ENCODE measurements around the gene RPL22.
"Not testable (repeated sequence)": the region's sequence is repeated elsewhere in the genome, so short reads cannot be mapped to it uniquely, and the experiment has no call there.

Gene RPL22

DNA sequence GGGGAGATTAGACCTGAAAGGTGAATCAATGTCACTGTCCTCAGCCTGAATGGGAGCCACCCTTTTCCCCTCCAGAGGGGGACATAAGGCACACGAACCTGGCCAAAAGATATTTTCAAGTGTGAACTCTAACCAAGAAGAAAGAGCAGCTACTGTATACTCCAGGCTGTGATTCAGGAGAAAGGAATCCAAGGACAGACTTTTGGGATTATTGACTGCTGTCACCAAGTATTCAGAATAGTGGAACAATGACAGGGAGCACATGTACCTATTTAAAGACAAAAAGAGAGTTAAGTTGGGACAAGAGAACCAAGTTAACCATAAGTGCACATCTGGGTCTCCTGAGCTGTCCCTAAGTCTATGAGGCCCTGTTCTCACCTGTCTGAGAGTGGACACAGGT lies 34.0 kb upstream of the RPL22 start:
- DNase-seq (ENCODE audit: low read depth) = no peak

DNA sequence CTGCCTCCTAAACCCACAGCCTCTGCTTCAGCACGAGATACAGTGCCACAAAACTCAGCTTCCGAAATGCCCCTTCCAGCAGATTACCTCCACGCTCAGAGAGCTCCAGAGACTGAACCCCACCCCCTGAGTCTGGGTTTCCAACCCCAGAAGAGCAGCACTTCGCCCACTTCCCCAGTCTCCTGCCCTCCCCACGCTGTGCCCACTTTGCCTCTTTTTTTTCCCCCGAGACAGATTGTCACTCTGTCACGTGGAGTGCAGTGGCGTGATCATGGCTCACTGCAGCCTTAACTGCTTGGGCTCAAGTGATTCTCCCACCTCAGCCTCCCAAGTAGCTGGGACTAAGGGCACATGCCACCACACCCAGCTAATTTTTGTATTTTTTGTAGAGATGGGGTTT lies 26.3 kb upstream of the RPL22 start:
- DNase-seq (ENCODE audit: low read depth) = no peak

DNA sequence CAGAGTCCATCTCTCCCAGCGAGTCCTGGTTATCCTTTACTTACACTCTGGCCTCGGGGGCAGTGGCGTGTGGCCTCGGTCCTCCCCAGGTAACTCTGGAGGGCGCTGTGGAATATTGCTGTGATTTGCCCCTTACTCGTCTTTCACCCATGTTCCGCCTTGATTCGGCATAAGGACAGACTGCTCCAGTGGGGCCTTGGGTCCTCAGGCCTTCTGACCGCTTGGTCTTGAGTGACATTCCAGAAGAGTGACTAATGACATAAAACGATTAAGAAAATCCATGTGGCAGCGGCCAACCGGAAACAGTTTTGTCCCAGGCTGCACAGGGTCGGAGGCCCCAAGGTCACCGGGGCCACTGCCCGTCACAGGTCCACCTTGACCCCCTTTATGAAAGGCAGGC lies 25.3 kb upstream of the RPL22 start:
- no peak for DNase-seq (ENCODE audit: low read depth)

DNA sequence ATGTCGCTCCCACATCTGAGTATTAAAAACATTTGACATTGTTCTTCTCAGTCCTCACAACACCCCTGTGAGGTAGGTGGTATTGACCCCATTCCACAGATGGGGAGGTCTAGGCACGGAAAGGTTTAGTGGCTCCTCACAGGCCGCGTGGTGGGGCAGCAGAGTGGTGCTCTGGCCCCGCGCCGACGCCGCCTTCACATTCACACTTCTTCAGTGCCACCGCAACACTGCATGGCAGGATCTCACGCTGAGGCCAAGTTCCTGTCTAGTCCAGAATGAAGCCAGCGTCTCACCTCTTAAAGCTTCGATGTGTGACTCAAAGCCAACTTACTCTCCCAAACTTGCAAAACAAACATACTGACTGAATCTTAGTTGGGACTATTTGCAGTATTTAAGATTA lies 24.2 kb upstream of the RPL22 start:
- no peak for DNase-seq (ENCODE audit: low read depth)

DNA sequence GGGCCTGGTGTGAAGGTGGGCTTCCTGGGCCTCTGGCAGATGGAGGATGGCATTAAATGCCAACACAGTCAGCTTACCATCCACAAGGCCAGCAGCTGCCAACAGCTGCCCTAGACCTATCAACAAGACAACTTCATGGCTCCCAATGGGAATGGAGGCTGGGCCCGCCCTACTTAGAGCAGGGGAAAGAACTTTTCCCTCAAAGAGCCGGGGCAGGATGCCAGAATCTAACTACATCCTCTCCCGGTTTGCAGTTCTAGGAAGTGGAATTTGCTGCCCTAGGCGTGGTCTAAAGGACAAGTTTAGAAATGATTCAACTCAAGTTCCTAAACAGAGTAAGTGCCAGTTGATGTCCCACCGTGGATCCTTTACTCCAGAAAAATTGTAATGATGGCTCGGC lies 23.2 kb upstream of the RPL22 start:
- DNase-seq (ENCODE audit: low read depth) = no peak

DNA sequence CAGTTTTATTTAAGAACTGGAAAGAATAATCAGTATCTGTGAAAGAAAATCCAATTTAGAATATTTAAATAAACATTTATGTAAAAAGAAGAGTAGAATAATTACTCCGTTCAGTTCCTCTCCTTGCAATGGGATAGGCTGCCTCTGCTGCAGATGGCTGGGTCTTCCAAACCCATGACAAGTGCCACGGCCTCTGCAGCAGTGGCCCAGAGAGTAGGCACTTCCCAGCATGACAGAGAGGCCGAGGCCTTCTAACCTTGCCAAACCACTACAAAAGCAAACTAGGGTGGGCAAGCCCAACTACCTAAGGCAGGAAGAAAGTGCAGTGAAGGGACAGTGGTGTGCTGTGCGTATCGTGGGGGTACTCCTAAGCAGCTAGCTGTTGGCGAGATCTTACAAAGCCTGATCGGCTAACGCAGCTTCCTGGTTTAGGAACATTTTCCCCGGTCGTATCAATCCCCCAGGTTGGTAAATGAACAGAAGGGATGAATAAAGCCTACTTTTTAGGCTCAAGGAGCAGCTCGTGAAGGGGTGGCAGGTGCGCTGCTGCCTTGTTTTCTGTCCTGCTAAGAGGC lies 21.9 kb upstream of the RPL22 start:
- no peak for DNase-seq (ENCODE audit: low read depth)

DNA sequence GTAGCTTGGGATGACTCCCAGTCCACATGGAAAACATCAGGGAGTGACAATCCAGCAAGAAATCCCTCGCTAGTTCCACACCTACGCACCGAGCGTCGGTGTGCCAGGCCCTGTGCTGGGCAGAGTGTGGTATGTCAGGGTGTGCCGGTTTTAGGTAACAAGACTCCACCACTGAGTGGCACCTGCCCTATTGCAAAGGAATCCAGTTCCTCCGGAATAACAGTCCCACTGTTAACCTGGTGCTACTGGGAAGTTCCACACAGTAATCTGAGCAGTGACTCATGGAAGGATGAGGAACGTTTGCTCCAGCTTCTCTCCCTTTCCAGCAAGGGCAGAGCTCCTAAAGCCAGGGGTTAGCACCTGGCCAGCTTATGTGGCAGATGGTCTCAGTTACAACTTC lies 20.8 kb upstream of the RPL22 start:
- DNase-seq (ENCODE audit: low read depth) = no peak

DNA sequence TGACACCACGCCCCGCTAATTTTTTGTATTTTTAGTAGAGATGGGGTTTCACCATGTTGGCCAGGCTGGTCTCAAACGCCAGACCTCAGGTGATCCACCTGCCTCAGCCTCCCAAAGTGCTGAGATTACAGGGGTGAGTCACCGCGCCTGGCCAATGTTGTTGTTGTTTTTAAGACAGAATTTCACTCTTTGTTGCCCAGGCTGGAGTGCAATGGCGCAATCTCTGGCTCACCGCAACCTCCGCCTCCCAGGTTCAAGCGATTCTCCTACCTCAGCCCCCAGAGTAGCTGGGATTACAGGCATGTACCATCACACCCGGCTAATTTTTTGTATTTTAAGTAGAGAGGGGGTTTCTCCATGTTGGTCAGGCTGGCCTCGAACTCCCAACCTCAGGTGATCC lies 20.2 kb upstream of the RPL22 start:
- not testable (repeated sequence) for DNase-seq (ENCODE audit: low read depth)

DNA sequence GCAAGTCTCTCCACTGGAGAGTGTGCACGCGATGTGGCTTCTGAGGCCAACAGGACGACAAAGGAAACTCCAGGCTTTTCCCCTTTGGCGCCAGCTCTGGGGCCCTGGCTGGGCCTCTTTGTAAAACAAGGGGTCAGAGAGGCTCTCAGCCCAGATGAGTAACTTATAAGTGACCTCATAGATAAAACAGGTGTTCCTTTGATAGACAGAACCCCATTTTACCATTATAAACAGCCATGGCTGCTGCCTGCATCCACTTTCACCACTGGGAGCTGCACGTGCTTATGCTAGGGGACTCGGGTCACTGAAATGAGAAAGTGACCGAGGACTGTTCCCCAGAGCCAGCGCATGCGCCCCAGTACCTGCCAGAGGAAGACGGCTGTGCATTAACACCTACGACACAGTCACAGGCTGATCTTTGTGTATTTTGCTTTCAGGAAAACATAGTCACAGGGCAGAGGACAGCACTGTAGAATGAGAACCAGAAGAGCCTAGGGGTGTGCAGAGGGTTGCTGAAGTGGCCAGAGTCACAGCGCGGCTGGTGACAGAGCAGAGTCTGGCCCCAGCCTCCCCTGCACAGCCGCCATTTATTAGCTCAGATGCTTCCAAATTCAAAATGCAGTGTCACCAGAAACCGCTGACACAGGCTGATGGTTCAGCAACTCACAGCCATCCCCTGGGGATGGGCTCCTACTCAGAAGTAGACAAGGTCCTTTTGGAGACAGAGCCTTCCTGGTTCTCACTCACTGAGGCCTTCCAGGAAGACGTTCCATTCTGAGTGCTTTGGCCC lies 19.2 kb upstream of the RPL22 start:
- no peak for DNase-seq (ENCODE audit: low read depth)

DNA sequence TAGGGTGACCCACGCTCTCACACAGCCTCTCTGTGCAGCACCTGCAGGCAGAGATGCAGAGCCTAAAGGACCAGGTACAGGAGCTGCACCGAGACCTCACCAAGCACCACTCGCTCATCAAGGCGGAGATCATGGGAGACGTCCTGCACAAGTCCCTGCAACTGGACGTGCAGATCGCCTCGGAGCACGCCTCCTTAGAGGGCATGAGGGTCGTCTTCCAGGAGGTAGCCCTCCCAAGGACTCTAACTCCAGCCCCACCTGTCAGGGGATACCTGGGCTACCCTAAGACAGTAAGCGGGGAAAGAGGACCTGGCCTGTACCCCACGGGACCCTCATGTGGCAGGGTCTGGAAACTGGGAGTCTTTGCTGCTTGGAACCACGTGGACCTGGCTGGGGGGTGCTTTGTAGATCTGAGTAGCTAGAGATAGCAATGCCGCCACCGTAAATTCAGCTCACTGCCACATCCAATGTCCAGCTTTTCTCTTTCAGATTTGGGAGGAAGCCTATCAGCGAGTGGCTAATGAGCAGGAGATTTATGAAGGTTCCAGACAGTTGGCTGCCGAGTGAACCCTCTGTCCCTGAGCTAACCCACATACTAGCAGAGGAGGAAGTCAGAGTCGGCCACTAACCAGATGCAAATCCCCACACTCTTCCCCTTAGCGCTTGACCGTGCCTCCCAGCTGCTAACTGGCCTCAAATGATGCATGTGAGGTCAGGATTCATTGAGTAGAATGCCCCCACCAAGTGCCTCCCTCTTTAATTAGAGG lies 13.0 kb upstream of the RPL22 start:
- no peak for DNase-seq (ENCODE audit: low read depth)

DNA sequence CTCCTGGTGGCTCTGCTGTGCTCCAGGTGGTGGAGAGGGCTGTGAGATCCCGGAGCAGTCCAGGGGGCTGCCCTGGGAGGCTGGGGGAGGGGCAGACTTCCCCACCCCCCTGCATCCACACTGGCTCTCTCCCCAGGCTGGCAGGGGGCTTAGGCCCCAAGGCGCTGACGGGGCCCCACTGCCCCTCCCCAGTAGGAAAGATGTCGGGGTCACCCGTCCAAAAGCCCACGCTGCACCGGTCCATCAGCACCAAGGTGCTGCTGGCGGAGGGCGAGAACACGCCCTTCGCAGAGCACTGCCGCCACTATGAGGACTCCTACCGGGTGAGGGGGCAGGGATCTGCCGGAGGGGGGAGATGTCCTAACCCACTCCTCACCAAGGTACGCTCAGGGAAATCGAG lies 12.3 kb upstream of the RPL22 start:
- DNase-seq (ENCODE audit: low read depth) = no peak

DNA sequence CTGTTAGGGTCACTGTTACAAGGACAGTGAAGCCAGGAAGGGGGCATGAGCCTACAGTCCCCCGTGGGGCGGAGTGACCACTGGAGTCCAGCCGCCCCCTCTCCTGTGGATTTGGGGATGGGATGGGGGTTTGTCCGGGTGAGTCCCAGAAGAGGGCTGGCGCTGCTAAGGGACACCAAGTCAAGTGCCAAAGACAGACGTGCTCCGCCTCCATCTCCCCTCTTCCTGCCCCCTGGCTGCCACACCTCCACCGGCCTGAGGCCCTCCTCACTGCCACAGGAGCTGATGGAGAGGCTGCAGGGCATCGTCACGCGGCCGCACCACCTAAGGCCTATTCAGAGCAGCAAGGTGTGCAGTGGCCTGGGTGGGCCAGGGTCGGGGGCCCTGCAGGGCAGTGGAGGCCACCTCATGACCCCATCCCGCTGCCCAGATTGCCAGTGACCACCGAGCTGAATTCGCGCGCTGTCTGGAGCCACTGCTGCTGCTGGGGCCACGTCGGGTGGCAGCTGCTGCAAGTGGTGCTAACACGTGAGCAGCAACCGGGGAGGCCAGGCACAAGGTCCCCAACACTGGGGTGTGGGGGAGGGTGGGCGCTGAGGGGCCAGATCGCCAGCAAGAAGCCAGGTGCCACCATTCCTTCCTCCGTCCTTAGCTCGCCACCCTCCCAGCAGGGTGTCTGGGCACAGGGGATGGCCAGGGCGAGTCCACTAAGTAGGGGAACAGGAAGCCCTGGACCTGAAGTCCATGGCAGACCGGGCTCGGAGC lies 11.4 kb upstream of the RPL22 start:
- no peak for DNase-seq (ENCODE audit: low read depth)

DNA sequence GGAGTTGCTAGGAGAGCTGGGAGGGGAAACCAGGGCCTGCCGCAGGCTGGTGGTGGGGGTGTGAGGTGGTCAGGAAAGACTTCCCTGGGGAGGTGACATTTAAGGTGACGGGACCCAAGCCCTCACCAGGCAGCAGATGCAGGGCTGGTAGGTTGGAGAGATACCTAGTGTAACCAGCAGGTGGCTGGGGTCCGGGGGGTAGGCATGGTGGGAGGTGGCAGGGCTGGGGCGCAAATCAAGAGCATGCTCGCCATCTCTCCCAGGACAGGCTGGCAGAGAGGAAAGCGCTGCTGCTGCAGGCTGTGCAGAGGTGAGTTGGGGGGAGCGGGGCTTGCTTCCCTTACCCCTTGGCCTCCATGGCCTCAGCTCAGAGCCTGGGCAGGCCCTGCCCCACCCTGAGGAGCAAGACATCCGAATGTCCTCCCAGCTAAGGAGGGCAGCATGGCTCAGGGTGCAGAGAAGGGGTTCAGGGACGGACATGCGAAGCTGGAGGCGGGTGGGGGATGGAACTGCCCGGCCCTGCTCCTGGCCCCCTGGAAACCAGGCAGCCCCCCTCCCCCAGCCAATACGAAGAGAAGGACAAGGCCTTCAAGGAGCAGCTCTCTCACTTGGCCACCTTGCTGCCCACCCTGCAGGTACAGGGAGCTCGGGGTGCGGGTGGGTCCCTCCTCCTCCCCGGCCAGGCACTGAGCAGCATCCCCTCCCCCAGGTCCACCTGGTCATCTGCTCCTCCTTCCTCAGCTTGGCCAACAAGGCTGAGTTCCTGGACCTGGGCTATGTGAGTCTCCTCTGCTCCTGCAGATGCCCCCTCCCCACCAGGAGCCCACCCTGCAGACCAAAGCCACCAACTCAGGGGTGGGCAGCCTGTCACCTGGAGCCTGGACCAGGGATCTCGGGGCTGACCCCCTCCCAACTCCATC lies 10.5 kb upstream of the RPL22 start:
- no peak for DNase-seq (ENCODE audit: low read depth)

DNA sequence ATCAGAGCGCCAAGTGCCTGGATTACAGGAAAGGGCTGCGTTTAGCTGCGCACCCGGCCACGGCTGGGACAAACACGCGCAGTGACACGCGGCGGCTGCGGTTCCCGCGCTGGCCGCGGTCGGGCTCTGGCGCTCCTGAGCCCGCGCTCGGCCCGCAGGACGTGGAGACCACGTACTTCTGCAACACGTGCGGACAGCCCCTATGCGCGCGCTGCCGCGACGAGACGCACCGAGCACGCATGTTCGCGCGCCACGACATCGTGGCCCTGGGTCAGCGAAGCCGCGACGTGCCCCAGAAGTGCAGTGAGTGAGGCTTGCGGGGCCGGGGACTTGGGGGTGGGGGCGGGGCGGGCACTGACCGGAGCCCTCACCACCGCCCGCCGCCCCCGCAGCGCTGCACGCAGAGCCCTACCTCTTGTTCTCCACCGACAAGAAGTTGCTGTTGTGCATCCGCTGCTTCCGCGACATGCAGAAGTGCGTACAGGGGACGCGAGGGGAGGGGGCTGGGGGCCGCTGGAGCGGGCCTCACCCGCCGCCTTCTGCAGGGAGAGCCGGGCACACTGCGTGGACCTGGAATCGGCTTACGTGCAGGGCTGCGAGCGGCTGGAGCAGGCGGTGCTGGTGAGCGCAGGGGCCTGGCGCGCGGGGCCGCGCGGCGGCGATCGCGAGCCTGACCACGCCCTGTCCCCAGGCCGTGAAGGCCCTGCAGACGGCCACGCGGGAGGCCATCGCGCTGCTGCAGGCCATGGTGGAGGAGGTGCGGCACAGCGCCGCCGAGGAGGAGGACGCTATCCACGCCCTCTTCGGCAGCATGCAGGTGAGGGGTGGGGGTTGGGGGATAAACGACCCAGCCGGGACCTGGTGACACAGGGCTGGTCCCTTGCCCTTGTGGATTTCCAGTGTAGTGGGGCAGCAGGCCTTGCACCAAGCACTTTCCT lies 9.6 kb upstream of the RPL22 start:
- DNase-seq (ENCODE audit: low read depth) = no peak

DNA sequence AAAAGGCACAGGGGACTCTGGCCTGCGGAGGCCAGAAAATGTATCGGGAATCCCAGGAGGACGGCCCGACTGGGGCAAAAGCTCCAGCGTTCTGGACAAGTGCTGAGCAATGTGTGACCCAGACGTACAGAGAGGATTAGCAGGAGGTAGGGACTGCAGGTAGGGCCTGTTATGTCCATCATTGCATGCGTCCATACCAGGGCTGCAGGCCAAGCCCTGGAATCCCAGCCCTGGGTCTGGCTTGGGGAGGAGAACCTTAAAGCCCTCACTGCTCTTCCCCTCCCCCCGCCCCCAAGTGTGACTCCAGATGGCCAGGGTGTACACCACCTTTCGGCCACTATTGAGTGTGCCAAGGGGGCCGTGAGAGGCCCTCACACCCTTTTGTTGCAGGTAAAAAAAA lies 8.5 kb upstream of the RPL22 start:
- no peak for DNase-seq (ENCODE audit: low read depth)

DNA sequence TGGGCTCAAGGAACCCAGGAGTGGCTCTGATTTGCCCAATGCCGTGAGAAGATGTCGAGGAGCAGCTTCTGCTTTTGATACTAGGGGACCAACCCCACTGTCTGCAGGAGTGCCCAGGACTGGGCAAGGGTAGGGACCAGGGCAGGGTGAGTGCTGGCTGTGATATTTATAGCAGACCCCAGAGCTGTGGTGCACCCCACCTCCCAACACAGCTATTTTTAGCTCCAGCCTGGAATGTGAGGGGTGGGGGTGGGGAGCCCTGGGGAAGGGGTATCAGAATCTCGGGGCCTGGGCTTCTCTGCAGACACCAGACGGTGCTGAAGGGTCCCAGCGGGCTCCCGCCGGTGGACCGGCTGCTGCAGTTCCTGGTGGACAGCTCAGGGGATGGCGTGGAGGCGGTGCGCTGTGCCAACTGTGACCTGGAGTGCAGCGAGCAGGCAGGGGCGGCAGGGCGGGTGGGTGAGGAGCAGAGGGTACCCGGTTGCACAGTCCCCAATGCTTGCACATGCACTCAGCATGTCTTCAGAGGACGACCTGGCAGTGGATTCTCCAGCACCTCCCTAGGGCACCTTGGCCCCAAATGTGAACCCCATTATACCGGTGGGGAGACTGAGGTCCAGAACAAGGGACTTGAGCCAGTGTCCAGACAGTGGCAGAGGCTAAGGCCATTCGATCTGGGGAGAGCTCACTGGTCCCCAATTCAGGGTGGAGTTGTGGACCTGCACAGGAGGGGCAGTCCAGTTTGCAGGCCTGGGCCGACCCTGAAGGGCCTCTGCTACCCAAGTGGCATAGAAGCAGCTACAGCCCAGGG lies 7.9 kb upstream of the RPL22 start:
- no peak for DNase-seq (ENCODE audit: low read depth)

DNA sequence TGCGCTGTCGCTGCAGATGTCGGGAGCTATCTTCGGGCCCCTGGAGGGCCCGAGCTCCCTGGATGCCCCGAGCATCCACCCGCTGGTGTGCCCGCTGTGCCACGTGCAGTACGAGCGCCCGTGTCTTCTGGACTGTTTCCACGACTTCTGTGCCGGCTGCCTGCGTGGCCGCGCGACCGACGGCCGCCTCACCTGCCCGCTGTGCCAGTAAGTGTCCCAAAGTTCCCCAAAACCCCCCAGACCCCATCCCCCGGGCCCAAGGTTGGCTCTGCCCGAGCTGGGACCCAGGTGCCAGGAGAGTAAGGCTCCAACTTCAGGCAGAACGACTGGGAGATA lies 7.1 kb upstream of the RPL22 start:
- no peak for DNase-seq (ENCODE audit: low read depth)

DNA sequence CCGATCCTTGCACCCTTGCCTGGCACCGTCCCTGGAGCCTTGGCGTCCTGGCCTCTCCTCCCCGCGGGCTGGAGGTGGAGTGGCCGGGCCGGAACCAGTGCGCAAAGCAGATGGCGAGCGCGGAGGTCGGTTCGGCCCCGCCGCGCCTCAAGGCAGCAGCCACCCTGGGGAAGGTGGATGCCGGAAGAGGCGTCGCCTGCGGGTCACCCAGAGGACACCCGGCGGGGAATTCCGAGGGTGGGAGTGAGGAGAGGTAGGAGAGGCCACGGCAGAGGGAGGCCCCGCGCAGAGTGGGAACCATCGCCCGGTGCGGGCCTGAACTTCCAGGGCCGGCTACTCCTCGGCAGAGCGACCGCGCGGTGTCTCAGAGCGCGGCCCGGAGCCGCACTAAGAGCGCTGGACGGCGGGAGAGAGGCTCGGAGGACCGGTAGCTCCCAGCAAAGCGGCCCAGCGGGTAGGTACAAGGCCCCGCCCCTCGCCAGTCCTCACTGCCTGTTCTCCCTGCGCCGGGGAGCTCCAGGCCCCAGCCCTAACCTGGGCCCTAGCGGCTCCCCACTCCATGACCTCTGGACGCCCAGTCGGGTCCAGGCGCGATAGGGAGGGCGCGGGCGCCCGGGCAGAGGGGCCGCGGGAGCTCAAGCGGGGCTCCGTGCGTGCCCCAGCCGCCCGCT lies 6.6 kb upstream of the RPL22 start, which contains the start of gene RNF207:
RNF207 (plus strand) TSS at position 271 of the 671 bp plus-strand sequence. CDS start 417 bp downstream, outside the sequence.
- DNase-seq (ENCODE audit: low read depth) = peak; percentile 66

DNA sequence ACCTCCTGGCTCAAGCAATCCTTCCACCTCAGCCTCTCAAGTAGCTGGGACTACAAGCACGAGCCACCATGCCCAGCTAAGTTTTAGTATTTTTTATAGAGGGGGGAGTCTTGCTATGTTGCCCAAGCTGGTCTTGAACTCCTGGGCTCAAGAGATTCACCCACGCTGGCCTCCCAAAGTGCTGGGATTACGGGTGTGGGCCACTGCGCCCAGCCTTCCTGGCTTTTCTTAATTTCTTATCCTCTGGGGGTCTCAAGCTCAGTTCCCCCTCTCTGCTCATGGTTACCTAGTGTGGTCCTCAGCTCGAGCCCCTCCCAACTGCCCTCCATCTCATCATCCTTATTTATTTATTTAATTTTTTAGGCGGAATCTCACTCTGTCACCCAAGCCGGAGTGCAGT lies 2.9 kb upstream of the RPL22 start:
- DNase-seq (ENCODE audit: low read depth) = no peak

All from activated T-helper 9 cell treated with anti-CD3 and anti-CD28 coated beads, Interleukin-2, amount 50 U/mL, for 16 hours (primary cell).